Astrocyte (in vitro differentiated cells and primary cell): ENCODE measurements around the gene ENTPD8. TPM values are rescaled to one million over a fixed set of nuclear protein-coding genes. Genes with fewer than 3 reads are reported as not detected.

Source experiments
- DNase-seq: peaks from one replicate; pipeline ENCODE4 v3.0.0-alpha.2; 2010; ENCODE audit warnings: low read depth
- FAIRE-seq: peaks from 2 replicates; lab custom pipeline; 2011; peaks lifted over from hg19 to GRCh38; lab: Jason Lieb, UNC
- H2AFZ ChIP-seq: 2 replicates; pipeline ENCODE4 v1.6.0; 2012; ENCODE audit warnings: low read depth, low read length, inconsistent platforms
- H3K27ac ChIP-seq: 2 replicates; pipeline ENCODE4 v1.5.1; 2011; ENCODE audit warnings: low read depth, low read length, inconsistent platforms
- H3K27me3 ChIP-seq: 2 replicates; pipeline ENCODE4 v1.6.0; 2011; ENCODE audit warnings: low read length, inconsistent platforms; ENCODE audit not compliant: insufficient read depth
- H3K36me3 ChIP-seq: 2 replicates; pipeline ENCODE4 v1.5.1; 2011; ENCODE audit warnings: low read length, inconsistent platforms; ENCODE audit not compliant: insufficient read depth
- H3K4me1 ChIP-seq: 2 replicates; pipeline ENCODE4 v1.5.1; 2011; ENCODE audit warnings: low read length, inconsistent platforms; ENCODE audit not compliant: insufficient read depth
- H3K4me2 ChIP-seq: 2 replicates; pipeline ENCODE4 v1.6.0; 2012; ENCODE audit warnings: low read length, inconsistent platforms
- H3K4me3 ChIP-seq: 2 replicates; pipeline ENCODE4 v1.5.1; 2011; ENCODE audit warnings: low read depth, mild to moderate bottlenecking, low read length, inconsistent platforms; ENCODE audit not compliant: insufficient read depth
- H3K79me2 ChIP-seq: 2 replicates; pipeline ENCODE4 v1.6.0; 2012; ENCODE audit warnings: mild to moderate bottlenecking, low read length, inconsistent platforms; ENCODE audit not compliant: insufficient read depth
- H3K9ac ChIP-seq: 2 replicates; pipeline ENCODE4 v1.6.0; 2012; ENCODE audit warnings: mild to moderate bottlenecking, low read length, inconsistent platforms
- H3K9me3 ChIP-seq: 2 replicates; pipeline ENCODE4 v1.5.1; 2012; ENCODE audit warnings: low read depth, mild to moderate bottlenecking, low read length, inconsistent platforms; ENCODE audit not compliant: insufficient read depth
- H4K20me1 ChIP-seq: 2 replicates; pipeline ENCODE4 v1.6.0; 2012; ENCODE audit warnings: low read length, inconsistent platforms; ENCODE audit not compliant: insufficient read depth
- H3K27ac Mint-ChIP-seq: one replicate; pipeline ENCODE4 v1.8.0; 2021; ENCODE audit warnings: mild to moderate bottlenecking, mixed read lengths; ENCODE audit not compliant: unreplicated experiment
- H3K27me3 Mint-ChIP-seq: one replicate; pipeline ENCODE4 v1.8.0; 2021; ENCODE audit warnings: low read depth, mixed read lengths; ENCODE audit not compliant: unreplicated experiment
- H3K36me3 Mint-ChIP-seq: one replicate; pipeline ENCODE4 v1.8.0; 2021; ENCODE audit warnings: low read depth, mixed read lengths; ENCODE audit not compliant: unreplicated experiment
- H3K4me1 Mint-ChIP-seq: one replicate; pipeline ENCODE4 v1.8.0; 2021; ENCODE audit warnings: low read depth, mixed read lengths; ENCODE audit not compliant: unreplicated experiment
- H3K4me3 Mint-ChIP-seq: one replicate; pipeline ENCODE4 v1.8.0; 2021; ENCODE audit warnings: mild to moderate bottlenecking, moderate library complexity, mixed read lengths; ENCODE audit not compliant: unreplicated experiment
- H3K9me3 Mint-ChIP-seq: one replicate; pipeline ENCODE4 v1.8.0; 2021; ENCODE audit warnings: mild to moderate bottlenecking, mixed read lengths; ENCODE audit not compliant: unreplicated experiment
- CTCF ChIP-seq: IDR thresholded peaks from 2 replicates; pipeline ENCODE4 v1.5.1; 2011; ENCODE audit warnings: low read depth, mild to moderate bottlenecking, inconsistent platforms, low read length, moderate library complexity; ENCODE audit not compliant: insufficient read depth
- EZH2 ChIP-seq: IDR thresholded peaks from 2 replicates; pipeline ENCODE4 v1.6.1; 2012; ENCODE audit warnings: mild to moderate bottlenecking, low read length, inconsistent platforms; ENCODE audit not compliant: insufficient read depth
- total RNA-seq: library from RNA; stranded (reverse); gene quantifications from 2 replicates; pipeline ENCODE4 v1.2.1, GENCODE V29; 2021

The ENTPD8 gene
- total RNA-seq, 1 donor from 2014 or later = 0.11 TPM

DNA sequence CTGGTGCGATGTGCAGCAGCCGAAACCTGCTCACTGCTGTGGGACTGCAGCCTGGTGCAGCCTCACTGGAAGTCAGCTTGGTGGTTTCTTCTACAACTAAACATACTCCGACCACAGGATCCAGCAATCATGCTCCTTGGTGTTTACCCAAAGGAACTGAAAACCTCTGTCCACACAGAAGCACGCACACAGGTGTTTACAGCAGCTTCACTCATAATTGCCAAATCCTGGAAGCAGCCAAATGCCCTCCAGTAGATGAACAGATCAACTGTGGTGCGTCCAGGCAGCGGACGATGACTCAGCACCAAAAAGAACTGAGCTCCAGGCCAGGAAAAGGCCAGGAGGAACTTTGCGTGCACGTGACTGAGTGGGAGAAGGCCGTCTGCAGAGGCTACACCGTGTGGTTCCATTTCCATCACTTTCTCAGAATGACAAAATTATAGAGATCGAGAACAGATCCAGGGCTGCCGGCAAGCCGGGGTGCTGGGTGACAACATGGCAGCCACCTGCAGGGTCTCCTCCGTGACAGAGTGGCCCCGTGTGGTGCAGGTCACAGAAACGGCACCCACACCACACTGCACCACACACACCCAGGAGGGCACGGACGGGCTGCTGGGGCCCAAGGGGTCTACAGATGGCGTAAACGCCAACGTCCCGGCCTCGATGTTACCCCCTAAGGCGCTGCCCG is 41.1 kb upstream of the ENTPD8 start:
- DNase-seq (peak; percentile 81), FAIRE-seq (no peak)
- H3K27ac Mint-ChIP-seq = no peak overlapping the region
- H3K4me2 ChIP-seq = peak overlapping the region; percentile 49
- H3K9me3 ChIP-seq = no peaks in the 10 kb centered on the region
- H3K4me3 Mint-ChIP-seq = no peak overlapping the region
- H3K36me3 ChIP-seq = no peaks in the 10 kb centered on the region
- TF ChIP-seq EZH2 (no peak), CTCF (no peak)
- no peak overlapping the region for H3K27ac ChIP-seq
- H4K20me1 ChIP-seq = no peaks in the 10 kb centered on the region
- peaks cover 9% of the 10 kb centered on the region for H3K27me3 Mint-ChIP-seq
- no peaks in the 10 kb centered on the region for H3K27me3 ChIP-seq
- no peak overlapping the region for H3K4me3 ChIP-seq
- H2AFZ ChIP-seq = peak overlapping the region; percentile 19
- H3K4me1 ChIP-seq = peaks cover 10% of the 10 kb centered on the region
- peaks cover 3% of the 10 kb centered on the region for H3K36me3 Mint-ChIP-seq
- H3K9me3 Mint-ChIP-seq = no peaks in the 10 kb centered on the region
- H3K9ac ChIP-seq = no peak overlapping the region
- H3K4me1 Mint-ChIP-seq = peaks cover 7% of the 10 kb centered on the region
- H3K79me2 ChIP-seq = no peaks in the 10 kb centered on the region

DNA sequence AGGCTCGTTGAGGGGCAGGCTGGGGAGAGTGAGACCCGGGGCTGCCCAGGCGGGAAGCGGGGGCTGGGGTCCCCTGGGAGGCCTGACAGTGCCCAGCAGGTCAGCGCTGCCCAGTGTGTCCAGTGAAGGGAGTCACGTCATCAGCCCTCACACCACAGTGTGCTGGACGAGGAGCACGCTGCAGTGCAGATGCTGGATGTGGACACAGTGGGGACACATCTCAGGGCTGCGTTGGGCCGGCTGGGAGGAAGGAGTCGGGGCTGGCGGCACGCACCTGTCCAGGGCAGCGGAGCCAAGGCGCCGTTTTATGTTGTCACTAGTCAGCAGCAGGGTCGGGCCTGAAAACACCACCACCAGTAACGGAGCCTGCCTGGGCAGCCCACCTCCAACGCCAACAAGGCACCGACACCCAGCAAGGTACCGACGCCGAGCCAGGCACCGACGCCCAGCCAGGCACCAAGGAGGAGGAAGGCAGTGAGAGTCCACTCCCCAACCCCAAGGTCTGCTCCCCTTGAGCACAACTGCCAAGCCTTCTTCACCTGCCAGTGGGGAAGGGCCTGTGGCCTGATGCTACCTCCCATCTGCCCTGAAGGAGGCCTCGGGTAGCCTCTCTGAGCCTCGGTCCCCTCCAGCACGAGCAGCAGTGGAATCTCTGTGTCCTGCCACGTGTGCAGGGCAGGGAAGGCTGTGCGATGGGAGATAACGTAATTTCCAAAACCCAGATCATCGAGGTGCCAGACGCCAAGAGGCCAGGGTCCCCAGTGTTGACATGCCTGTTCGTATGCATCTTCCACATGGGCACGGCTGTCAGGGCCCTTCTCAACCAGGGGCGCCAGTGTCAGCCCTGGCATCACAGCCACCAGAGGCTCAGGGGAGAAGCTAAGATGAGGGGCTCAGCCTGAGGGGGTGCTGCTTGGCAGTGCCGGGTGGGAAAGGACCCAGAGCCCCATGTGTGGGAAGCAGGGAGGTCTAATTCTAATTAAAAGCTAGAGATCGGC is 39.8 kb upstream of the ENTPD8 start:
- peaks cover 10% of the 10 kb centered on the region for H3K4me1 ChIP-seq
- no peaks in the 10 kb centered on the region for H3K27me3 ChIP-seq
- Mint-ChIP-seq H3K9me3 (peaks cover 2% of the 10 kb centered on the region), H3K4me1 (peaks cover 7% of the 10 kb centered on the region), H3K27ac (no peak overlapping the region), H3K27me3 (peaks cover 8% of the 10 kb centered on the region), H3K36me3 (peaks cover 6% of the 10 kb centered on the region), H3K4me3 (no peak overlapping the region)
- H3K4me3 ChIP-seq = no peak overlapping the region
- H3K9me3 ChIP-seq = peaks cover under 1% of the 10 kb centered on the region
- H3K79me2 ChIP-seq = no peaks in the 10 kb centered on the region
- TF ChIP-seq CTCF (no peak), EZH2 (no peak)
- no peak overlapping the region for H2AFZ ChIP-seq
- H3K36me3 ChIP-seq = no peaks in the 10 kb centered on the region
- H3K9ac ChIP-seq = no peak overlapping the region
- no peak overlapping the region for H3K27ac ChIP-seq
- H3K4me2 ChIP-seq = no peak overlapping the region
- no peak for DNase-seq
- H4K20me1 ChIP-seq = no peaks in the 10 kb centered on the region
- FAIRE-seq = no peak
